Activated CD8-positive, alpha-beta memory T cell treated with anti-CD3 and anti-CD28 coated beads, Interleukin-2, amount 50 U/mL, for 48 hours (primary cell): ENCODE measurements around the gene ZNF860.

Experiments
- DNase-seq: peaks from one replicate; pipeline ENCODE4 v3.0.0-alpha.2; 2020

ZNF860 gene

DNA sequence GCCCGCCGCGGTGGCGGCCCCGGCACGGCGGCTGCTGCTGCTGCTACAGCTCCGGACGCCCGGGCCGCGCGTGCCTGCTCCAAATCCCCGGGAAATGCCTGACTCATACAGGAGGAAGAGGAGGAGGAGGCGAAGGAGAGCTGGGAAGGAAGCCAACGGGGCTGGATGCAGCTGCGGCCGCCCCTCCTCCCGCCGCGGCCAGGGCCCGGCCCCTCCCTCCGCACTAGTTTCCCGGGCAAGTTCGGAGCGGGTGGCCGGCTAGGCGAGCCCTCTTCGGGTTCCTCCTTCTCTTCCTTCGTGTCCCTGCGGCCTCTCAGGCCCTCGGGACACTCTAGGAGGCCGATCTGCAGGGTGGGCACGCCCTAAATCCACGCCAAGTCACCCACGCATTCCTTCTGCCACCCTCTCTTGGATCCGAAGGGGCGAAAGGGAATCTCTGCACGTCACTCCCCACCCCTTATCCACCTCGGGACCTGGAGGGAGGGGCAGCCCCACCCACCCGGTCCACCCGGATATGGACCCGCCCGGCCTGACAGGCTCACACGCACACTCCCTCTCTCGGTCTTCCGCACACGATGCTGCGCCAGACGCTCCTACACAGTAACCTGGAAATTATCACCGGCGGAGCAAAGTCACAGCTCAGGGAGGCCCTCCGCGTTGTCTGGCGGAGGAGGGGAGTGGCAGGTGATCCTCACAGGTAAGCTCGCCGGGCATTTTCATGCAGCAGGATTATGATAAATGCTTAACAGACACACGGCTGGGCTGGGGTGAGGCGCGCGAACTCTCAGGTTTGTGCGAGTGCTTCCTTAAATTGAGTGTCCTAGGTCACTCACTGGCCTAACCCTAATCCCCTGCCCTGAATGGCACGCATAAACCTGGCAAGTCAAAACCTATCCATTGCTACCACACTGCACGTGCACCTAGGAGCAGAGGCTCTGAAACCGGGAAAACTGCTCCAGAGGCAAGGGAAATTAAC, at the start of gene ZNF860, which contains the start of gene OSBPL10:
Gene ZNF860, plus strand, starts transcription at position 545 of the 976 bp plus-strand sequence. CDS start 7,330 bp downstream, outside the sequence.
Gene OSBPL10, minus strand, starts transcription at position 57 of the 976 bp plus-strand sequence. CDS start 83 bp downstream, outside the sequence.
- DNase-seq, result peak; percentile 60

DNA sequence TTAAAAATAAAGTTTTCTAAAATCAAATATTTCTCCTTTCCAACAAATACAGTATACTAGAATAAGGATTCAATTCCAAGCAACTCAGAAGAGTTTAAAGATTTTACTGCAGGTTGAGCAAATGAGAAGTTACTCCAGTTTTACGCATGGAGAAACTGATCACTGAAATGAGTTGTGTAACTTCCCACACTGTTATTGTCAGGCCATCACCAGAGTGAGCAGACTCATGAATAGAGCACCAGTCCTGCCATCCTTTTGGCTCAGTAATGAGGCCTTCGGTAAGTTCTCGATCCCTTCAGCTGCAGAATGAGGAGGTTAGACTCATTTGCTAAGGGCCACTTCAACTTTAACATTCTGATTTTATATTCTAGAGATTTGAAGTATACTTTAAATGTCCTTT, 48.6 kb upstream of the ZNF860 start:
- DNase-seq, result no peak

DNA sequence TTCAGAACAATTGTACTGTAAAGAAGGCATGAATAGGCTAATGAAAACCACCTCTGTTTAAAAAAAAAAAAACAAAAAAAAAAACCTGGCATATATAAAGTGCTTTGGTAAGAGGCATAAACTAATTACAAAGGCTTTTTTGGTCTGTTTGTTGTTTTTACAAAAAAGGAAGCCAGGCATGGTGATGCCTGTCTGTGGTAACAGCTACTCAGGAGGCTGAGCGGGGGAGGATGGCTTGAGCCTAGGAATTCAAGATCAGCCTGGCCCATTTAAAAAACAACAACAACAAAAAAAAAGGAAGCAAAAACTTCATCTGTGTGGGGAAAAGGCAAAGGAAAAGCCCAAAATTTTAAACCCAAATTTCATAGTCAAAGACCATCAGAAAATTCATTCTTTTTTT, 47.5 kb upstream of the ZNF860 start:
- DNase-seq, result no peak

DNA sequence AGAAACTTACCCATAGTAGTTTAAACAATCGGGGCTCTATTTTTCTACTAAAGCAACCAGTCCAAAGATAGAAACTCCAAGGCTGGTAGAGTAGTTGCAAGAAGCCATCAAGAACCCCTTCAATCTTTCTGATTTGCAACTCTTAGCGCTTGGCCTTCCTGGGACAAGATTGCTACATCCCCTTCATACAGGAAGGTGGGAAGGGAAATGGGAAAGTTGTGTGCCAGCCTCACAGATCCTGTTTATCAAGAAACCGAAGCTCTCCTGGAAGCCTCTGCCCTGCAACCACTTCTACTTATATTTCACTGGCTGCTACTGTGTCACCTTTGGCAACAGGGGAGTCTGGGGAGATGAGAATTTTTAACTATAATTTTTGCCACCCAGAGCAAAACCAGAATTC, 46.7 kb upstream of the ZNF860 start:
- no peak for DNase-seq

DNA sequence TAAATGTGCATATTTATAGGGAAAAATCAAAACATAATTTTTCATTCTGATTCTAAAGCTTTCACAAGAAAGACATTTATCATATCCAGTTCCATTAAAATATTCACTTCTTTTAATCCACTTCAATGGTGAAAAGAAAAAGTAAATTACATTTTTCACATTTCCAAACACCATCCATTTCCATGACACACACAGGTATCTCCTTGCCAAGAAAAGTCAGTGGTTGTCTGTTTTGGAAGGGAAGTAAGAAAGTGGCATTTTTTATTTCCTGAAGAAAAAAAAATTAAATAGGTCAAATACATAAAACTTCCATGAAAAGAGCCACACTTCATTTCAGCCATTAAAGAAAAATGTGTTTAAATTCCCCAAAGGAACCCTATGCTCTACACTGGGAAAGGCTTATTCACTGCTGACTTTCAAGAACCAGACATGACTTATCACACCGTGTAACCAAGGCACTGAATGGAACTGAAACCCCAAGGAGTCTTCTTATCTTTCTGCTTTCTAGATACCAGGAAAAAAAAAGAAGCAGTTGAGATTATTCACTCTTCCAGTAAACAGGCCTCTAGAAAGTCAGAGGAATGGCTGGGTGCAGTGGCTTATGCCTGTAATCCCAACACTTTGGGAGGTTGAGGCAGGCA, 45.0 kb upstream of the ZNF860 start:
- no peak for DNase-seq

DNA sequence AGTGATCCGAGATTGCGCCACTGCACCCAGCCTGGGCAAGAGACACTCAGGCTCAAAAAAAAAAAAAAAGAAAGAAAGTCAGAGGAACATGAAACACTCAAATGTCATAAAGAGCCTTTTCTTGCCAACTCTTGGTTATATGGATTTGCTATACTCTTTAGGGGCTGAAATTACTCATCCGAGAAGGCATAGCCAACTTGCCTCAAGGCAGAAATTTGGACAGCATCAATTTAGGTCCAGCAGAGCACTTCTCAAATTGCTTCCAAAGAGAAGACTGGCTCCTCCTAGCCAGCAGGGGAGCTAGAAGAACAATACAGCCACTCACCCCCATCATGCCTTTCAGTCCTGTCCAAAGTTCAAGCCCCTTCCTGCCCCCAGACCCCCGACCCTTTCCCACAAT, 44.3 kb upstream of the ZNF860 start:
- DNase-seq, result no peak

DNA sequence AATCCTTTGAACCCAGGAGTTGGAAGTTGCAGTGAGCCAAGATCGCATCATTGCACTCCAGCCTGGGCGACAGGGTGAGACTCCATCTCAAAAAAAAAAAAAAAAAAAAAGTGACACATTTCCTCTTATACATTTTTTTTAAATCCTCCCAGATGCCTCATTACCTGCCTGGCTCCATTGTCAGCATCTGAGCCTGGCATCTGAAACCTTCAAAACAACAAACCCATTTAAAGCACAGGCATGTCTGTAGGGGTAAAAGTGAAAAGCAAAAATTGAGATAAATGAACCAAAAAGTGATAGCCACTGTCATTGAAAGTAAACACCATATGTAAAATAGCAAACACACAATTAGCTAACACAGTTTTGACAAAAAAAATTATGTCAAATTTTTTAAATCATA, 39.1 kb upstream of the ZNF860 start:
- DNase-seq, result no peak

DNA sequence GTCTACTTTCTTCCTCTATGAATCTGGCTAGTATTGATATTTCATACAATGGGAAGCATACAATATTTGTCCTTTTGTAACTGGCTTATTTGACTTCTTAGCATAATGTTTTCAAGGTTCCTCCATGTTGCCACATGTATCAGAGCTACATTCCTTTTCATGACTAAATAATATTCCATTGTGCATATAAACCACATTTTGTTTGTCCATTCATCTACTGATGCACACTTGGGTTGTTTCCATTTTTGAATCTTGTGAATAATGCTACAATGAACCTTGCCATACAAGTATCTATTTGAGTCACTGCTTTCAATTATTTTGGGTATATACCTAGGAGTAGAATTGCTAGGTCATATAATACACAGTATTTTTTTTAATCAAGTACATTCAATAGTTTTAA, 38.5 kb upstream of the ZNF860 start:
- DNase-seq, result no peak

DNA sequence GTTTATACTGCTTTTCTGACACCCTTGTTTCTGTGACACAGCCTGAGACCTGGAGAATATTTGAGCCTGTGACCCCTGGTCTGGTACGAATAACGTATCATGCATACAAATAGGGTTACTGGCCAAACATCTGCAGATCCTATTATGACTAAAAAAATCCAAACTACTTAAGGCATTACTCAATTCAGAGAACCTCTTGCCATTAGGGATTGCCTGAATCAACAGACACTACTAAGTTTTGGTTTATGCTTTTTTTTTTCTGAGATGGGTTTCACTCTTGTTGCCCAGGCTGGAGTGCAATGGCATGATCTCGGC, 35.9 kb upstream of the ZNF860 start:
- no peak for DNase-seq

DNA sequence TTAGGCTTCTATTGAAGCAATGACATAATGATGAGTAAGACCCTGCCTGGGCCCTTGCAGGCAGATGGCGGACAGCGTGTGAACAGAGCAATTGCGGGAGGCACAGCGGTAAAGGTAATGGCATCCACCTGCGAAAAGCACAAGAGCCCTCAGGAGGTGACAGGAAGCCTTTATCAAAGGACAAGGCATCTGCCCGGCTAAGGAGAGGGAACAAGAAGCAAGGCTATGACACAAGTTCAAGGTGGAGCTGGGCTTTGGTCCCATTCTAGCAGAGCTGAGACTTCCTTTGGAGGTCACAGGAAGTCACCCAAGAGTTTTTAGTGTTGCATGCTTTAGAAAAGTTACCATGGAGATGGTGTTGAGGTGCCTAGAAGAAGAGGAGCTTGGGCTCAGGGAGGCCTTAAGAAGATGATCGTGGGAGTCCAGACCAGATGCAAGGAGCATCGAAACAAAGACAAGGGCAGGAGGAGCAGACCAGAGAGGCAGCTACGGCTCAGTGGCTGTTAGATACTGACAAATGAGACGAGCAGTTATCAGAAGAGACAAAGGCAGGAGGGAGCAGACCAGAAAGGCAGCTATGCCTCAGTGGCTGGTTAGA, 35.0 kb upstream of the ZNF860 start:
- DNase-seq, result no peak

DNA sequence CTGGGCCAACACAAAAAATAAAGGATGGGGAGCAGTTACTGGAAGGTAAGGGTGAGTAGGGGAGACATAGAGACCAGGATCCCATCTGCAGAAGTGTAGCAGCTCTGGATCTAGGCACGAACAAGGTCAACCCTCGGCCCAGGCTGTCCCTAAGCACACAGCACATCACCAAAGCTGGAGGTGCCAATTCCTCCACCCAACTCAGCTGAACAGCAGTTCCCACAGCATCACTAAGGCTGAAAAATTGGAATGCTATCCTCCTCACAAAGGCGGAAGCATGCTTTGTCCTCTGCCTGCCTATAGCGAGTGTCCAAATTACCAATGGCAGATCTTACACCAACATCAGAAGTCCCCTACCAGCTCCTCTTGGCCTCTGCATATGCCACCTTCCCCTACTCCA, 34.4 kb upstream of the ZNF860 start:
- no peak for DNase-seq

DNA sequence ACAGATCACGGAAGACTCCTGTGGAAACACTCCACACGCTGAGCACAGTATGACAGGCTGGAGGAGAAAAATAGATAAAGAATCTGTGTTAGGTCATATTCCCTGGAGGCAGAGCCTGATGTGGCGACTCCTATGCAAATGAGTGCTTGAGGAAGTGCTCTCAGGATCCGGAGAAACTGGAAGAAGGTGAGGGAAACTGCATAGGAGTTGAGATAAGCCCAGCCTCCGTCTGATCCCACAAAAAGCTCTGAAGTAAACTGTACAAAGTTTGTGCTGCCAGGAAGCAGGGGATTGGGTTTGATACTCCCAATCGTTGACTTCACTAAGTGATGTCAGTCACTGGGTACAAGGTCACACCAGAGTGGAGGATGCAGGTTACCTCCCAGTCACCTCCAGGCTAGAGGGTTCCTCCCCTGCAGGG, 33.9 kb upstream of the ZNF860 start:
- DNase-seq, result no peak

DNA sequence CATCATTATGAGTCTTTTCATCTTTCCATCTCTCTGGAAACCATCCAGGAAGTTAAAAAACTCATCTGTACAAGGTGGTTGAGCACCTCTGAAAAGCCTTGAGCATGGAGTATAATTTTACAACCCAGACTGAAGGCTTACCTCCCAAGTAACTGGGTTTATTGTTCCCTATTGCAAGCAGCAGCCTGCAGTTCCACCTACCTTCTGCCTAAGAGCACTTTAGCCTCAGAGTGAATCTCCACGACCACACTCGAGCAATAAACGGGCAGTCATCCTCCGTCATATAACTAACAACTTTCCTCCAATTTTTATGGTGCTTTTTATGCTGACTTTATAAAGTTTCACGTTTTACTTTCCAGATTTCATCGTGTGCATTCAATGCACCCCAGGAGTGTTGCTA, 33.3 kb upstream of the ZNF860 start:
- DNase-seq, result no peak

DNA sequence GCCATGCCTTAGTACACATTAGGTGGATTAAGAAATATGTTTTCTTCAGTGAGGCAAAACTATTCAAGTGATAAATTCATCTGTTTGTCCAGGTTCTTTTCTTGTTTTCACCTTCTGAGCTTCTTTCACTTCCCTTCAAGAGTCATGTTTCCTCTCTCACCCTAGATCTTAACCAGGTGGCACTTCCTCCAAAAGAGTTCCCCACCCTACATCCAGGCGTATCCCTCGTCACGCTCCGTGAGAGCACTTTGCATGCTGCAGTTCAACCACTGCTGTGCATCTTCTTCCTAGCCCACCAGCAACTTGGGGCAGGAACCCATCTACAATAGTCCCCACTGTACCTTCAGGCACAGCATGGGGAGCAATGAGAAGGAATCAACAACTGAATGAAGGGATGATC, 29.3 kb upstream of the ZNF860 start:
- DNase-seq, result no peak

DNA sequence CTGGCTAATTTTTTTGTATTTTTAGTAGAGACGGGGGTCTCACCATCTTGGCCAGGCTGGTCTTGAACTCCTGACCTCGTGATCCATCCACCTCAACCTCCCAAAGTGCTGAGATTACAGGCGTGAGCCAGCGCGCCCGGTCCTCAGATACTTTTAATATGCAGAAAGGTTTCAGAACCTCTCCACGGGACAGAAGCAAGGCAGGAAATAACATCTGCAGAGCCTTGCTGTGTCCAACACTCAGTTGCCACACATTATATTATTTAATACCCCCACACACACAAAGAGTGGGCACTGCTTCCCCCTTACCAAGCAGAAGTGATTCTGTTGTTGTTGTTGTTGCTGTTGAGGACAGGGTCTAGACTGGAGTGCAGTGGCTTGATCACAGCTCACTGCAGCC, 28.5 kb upstream of the ZNF860 start:
- DNase-seq, result no peak

DNA sequence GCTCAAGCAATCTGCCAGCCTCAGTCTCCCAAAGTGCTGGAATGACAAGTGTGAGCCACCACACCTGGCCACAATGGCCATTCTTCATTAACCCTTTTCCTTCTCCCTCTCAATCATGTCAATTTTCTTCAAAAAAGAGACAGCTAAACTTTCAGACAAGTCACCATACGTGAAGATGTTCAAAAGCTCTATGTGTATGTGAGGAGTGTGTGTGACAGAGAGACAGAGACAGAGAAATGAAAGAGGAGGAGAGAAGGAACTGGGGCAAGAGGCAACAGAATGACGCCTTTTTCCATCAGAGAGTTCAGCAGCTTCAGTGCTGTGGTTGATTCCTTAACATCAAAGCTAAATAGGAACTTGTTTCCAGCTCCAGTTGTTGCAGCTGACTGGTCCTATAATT, 27.9 kb upstream of the ZNF860 start:
- no peak for DNase-seq

DNA sequence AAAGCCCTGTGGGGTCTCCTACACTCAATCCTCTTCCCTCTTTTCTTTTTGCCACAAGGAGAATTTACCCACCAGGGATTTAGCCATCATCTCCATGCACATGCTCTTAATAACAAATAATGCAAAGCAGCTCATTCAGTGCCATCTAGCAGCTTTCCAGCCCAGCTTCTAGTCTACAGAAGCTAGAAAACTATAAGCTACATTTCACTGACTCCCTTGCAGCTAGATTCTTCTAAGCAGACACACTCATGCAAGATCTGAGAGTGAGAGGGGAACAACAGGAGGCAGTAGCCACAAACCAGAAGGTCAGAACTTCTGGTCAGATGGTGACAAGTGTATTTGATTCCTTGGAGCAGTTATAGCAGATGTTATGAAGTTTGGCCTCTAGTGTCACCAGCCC, 26.0 kb upstream of the ZNF860 start:
- no peak for DNase-seq

DNA sequence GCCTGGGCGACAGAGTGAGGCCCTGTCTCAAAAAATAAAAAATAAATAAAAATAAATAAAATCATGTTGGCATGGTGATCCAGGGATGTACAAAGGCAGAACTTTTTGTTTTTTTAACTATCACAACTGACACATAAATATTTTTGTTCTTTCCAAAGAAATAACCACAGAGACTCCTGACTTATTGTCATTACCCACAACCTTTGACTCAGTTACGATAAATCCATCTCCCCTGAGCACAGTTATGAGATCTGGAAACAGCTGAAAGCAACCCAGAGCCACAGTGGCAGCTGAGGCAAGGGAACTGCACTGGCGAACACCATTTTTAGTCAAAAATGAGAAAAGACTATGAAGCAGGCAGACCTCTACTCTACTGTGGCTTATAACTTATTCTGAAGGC, 24.4 kb upstream of the ZNF860 start:
- no peak for DNase-seq

DNA sequence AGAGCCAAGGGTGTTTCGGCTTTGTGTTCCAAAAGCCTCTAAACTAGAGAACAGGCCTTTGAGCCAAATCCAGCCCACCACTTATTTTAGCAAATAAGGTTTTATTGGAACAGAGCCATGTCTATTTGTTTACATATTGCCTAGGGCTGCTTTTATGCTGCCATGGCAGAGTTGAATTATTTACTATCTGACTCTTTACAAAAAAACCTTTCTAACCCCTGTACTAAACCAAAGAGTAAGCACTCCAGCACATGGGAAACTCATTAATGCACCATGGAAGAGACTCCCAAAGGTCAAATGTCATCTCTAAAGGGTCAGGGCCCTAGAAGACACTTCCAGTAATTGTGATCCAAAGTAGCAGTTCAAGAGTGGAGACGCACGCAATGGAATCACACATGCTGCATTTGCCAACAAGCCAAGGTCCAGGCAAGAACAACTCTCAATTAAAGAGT, 22.8 kb upstream of the ZNF860 start:
- no peak for DNase-seq

DNA sequence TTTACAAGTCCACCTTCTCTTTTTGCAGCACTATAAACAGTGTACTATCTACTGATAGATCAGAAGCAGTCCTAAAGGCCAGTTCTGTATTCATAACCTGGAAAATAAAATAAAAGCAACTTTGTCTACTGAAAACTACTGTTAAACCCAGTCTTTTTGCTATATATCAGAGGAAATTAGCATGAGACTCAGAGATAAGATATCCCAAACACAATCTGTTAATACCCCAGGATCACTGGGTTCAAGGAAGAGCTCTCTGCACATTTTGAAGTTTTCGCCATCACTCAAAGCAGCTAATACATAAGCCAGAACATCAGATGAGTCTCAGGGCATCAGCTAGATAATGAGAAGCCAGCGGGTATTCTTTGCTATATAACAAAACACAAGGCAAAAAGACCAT, 22.3 kb upstream of the ZNF860 start:
- no peak for DNase-seq

DNA sequence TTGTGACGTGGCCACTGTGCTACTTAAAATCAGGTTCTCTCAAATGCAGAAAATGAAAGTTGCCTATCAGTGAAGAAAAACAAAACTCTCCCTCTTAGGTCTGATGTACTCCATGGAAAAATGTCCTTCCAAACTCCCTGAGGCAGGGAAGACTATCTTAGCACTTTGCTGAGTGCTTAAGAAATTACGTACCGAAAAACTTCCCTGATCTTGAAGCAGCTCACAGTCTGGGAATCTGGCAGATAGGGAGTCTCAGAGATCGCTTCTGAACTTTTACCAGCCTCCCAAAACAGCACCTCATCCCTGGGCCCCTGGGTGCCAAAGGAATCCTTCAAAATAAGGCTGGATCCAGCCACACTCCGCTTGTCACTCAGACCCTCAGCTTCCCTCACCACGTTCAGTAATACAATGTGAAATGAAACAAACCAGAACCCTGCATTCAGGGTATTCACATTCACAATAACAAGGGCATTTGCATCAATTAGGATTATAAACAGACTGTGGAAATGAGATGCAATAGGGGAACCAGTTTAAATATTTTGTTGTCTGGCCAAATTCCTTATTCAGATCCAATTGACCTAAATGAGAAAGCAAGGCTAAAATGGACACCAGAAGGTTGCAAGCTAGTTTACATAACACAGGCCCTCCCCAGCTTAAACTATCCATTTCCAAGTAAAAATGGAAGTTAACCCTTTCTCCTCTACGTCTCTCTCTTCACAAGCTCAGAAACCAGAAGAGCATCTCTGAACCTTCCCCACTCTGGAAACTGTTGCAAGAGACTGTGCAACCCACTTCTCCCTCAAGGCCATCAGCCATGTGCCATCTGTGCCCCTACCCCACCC, 21.4 kb upstream of the ZNF860 start:
- DNase-seq, result no peak

DNA sequence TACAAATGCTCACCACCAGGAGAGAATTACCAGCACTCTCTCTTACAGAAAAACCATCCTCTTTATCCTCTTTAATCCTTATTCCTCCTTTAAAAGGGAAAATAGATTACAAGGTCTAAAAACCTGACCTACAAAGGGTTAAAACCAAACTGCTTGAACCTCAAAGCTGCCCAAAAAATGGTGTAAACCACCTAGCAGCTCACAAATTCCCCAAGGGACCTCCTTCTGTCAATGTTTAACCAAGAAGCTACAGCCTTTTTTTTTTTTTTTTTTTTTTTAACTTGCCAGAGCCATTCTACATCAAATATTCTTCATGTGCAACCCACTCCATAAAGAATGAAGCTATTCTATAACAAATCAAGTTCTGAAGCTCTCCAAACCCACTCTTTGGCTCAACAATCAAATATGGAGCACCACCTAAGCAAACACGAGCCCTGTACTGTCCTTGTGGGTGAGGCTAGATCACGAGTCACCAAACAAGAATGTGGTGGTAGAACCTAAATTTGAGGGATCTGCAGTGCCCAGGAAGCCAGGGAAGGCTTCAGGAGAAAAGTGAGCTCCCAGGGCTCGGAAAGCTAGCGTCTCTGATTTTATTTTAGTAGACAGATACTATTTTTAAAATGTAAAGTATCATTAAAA, 20.6 kb upstream of the ZNF860 start:
- DNase-seq, result no peak
